Progenitor cell of endocrine pancreas (in vitro differentiated cells): Measurements from ENCODE around the gene PLCD3. TPM values are rescaled to one million over a fixed set of nuclear protein-coding genes. Genes with fewer than 3 reads are reported as not detected.
A peak's percentile ranks its signal among the peaks of the same experiment; 100 is the strongest.

Source experiments
- DNase-seq: peaks from one replicate; pipeline ENCODE4 v3.0.0; 2021; ENCODE audit warnings: low spot score; ENCODE audit not compliant: unreplicated experiment
- H3K27ac Mint-ChIP-seq: 2 replicates; pipeline ENCODE4 v1.8.0; 2021; ENCODE audit warnings: mild to moderate bottlenecking, moderate library complexity, mixed read lengths
- H3K27me3 Mint-ChIP-seq: 2 replicates; pipeline ENCODE4 v1.8.0; 2021; ENCODE audit warnings: mixed read lengths
- H3K36me3 Mint-ChIP-seq: 2 replicates; pipeline ENCODE4 v1.8.0; 2022; ENCODE audit warnings: mixed read lengths; ENCODE audit not compliant: insufficient read depth
- H3K4me1 Mint-ChIP-seq: 2 replicates; pipeline ENCODE4 v1.8.0; 2021; ENCODE audit warnings: low read depth, mixed read lengths
- H3K4me3 Mint-ChIP-seq: 2 replicates; pipeline ENCODE4 v1.8.0; 2021; ENCODE audit warnings: low read depth, mild to moderate bottlenecking, moderate library complexity, mixed read lengths
- H3K9me3 Mint-ChIP-seq: 2 replicates; pipeline ENCODE4 v1.8.0; 2021; ENCODE audit warnings: low read depth, mixed read lengths
- total RNA-seq: library from RNA; stranded (reverse); gene quantifications from 2 replicates; pipeline ENCODE4 v1.2.1, GENCODE V29; 2021
- TF ChIP-seq, protein P1 (sequence below): fragments of 200-600 bp; sonication (generic); IDR thresholded peaks from one replicate; pipeline ENCODE4 v1.5.0; 2021; ENCODE audit warnings: antibody characterized with exemption, mild to moderate bottlenecking; ENCODE audit not compliant: unreplicated experiment

The PLCD3 gene
- total RNA-seq, 1 donor from 2014 or later: 26.7 TPM

GRCh38 chr17:45145035-45145389 is 12.7 kb upstream of the PLCD3 start:
- Mint-ChIP-seq H3K9me3 (no peaks in the 10 kb centered on the region), H3K27ac (peak overlapping the region; percentile 45), H3K27me3 (no peaks in the 10 kb centered on the region), H3K4me3 (no peak overlapping the region), H3K4me1 (peaks cover 12% of the 10 kb centered on the region), H3K36me3 (peaks cover 3% of the 10 kb centered on the region)
- no peak for DNase-seq
- TF ChIP-seq, protein P1, sequence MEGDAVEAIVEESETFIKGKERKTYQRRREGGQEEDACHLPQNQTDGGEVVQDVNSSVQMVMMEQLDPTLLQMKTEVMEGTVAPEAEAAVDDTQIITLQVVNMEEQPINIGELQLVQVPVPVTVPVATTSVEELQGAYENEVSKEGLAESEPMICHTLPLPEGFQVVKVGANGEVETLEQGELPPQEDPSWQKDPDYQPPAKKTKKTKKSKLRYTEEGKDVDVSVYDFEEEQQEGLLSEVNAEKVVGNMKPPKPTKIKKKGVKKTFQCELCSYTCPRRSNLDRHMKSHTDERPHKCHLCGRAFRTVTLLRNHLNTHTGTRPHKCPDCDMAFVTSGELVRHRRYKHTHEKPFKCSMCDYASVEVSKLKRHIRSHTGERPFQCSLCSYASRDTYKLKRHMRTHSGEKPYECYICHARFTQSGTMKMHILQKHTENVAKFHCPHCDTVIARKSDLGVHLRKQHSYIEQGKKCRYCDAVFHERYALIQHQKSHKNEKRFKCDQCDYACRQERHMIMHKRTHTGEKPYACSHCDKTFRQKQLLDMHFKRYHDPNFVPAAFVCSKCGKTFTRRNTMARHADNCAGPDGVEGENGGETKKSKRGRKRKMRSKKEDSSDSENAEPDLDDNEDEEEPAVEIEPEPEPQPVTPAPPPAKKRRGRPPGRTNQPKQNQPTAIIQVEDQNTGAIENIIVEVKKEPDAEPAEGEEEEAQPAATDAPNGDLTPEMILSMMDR: no peak

DNA sequence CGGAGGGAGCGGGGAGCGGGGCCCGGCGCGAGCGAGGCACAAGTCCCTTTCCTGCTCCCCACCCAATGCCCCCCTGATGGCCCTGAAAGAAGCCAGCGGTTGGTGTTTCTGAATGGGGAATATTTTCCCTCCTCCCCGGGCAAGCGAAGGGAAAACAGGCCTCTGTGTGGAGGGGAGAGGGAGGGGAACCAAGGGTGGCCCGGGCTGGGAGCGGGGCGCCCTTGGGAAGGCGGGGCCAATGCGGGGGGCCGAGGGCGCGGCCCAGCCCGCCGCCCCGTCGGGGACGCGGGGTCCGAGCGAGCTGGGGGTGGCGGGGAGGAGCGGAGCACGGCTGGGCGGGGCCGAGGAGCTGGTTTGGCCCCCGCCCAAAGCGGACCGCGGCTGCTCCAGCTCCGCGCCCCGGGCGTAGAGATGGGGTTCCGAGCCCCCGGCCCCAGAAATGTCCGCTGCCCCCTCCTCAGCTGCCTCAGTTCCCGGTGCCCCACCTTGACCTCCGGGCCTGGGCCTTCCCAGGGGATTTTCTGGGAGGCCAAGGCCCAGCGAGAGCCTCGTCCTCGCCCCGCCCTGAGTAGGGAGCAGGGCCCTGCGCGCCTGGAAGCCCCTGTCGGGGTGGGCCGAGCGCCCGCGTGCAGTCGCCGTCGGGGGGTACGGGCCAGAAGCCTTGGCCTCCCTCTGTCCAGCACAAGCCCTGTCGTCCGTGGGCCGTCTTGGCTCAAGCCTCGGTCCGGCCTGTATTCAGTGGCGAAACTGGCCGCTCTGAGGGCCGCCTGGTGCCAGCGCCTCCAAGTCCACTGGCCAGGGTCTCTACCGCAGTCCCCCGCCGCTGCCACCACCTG is 12.1 kb upstream of the PLCD3 start:
- Mint-ChIP-seq H3K9me3 (no peaks in the 10 kb centered on the region), H3K4me1 (peaks cover 8% of the 10 kb centered on the region), H3K27ac (peak overlapping the region; percentile 49), H3K27me3 (no peaks in the 10 kb centered on the region), H3K36me3 (peaks cover 3% of the 10 kb centered on the region), H3K4me3 (peak overlapping the region; percentile 57)
- TF ChIP-seq, protein P1: no peak
- no peak for DNase-seq

DNA sequence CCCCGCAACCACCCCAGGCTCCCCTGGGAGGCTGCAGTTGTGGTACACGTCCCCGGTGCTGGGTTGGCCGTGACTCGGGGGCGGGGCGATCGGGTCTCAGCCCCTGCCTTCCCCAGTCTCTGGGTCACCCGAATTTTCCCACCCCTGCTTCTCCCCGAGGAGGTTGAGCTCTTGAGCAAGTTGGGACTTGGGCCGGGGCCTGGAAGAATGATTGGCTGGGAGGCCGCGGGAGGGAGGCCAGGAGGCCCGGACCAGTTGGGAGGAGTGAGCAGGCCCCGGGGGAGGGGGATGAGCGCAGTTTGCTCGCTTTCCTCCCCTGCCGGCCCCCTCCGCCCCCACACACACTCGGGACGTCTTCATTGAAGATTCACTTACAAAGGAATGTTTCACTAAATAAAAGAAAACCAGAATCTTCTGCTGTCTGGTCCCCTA is 11.5 kb upstream of the PLCD3 start:
- Mint-ChIP-seq H3K27ac (peak overlapping the region; percentile 49), H3K36me3 (peaks cover 3% of the 10 kb centered on the region), H3K4me3 (peak overlapping the region; percentile 57), H3K9me3 (no peaks in the 10 kb centered on the region), H3K4me1 (peaks cover 7% of the 10 kb centered on the region), H3K27me3 (no peaks in the 10 kb centered on the region)
- no peak for DNase-seq
- TF ChIP-seq, protein P1: no peak

- Mint-ChIP-seq H3K27me3 (no peaks in the 10 kb centered on the region), H3K4me1 (peaks cover 7% of the 10 kb centered on the region), H3K4me3 (no peak overlapping the region), H3K36me3 (peaks cover 3% of the 10 kb centered on the region), H3K9me3 (no peaks in the 10 kb centered on the region), H3K27ac (no peak overlapping the region)
- TF ChIP-seq, protein P1: no peak
- no peak for DNase-seq
These were observed 10.9 kb upstream of the PLCD3 start for GRCh38 chr17:45143094-45143670.

GRCh38 chr17:45139533-45139920 is 7.2 kb upstream of the PLCD3 start:
- Mint-ChIP-seq H3K36me3 (peaks cover 5% of the 10 kb centered on the region), H3K27ac (no peak overlapping the region), H3K4me3 (no peak overlapping the region), H3K9me3 (no peaks in the 10 kb centered on the region), H3K27me3 (no peaks in the 10 kb centered on the region), H3K4me1 (peaks cover 4% of the 10 kb centered on the region)
- TF ChIP-seq, protein P1: no peak
- no peak for DNase-seq
